HepG2 (cell line): ENCODE data around the gene CTPS2. TPM values are rescaled to one million over a fixed set of nuclear protein-coding genes. Genes with fewer than 3 reads are reported as not detected.

ENCODE experiments used
- ATAC-seq: fragments of 200-7000 bp; cut with Tn5 transposase; 3 replicates; pipeline ENCODE4 v1.9.1; 2020; ENCODE audit warnings: mild to moderate bottlenecking, moderate library complexity
- BruUV-seq: library from RNA; stranded (reverse); fragments of 400-500 nt; replicated peaks from 2 replicates; lab custom pipeline; 2021; lab: Mats Ljungman, UMichigan
- CTCF ChIA-PET: fragments of 300-600 bp; formaldehyde crosslinking; extraction: SDS; loops from one replicate; lab custom pipeline; 2021; ENCODE audit warnings: low total read pairs, inconsistent platforms, low intra/inter-chr PET ratio; lab: Yijun Ruan, JAX
- POLR2A ChIA-PET: fragments of 350-600 bp; sonication (Branson Sonifier 250); formaldehyde crosslinking; loops from one replicate; lab custom pipeline; 2020; ENCODE audit warnings: antibody characterized with exemption, inconsistent platforms; lab: Yijun Ruan, JAX
- DNase-seq: peaks from one replicate; pipeline ENCODE4 v3.0.0-alpha.2; 2015; ENCODE audit warnings: low spot score
- FAIRE-seq: peaks from 3 replicates; lab custom pipeline; 2011; peaks lifted over from hg19 to GRCh38; lab: Jason Lieb, UNC
- H2AFZ ChIP-seq: one replicate; pipeline ENCODE4 v1.6.1; 2011; ENCODE audit warnings: low read length, inconsistent platforms
- H3K27ac ChIP-seq: fragments of 300-600 bp; 3 replicates; pipeline ENCODE4 v1.8.0; 2011; ENCODE audit warnings: mixed run types, mild to moderate bottlenecking, mixed read lengths, low read length, inconsistent platforms; ENCODE audit not compliant: insufficient read depth; ENCODE audit errors: extremely low read length
- H3K27me3 ChIP-seq, 2 experiments: fragments of 200-600 bp in 1 of 2; 2 replicates in 1 of 2; 3 replicates in 1 of 2; pipeline versions ENCODE4 v1.6.0 to v1.8.0; 2011; ENCODE audit warnings: low read length in 2 of 2, mild to moderate bottlenecking in 2 of 2, moderate library complexity in 2 of 2, inconsistent platforms in 1 of 2; ENCODE audit not compliant: insufficient read depth in 2 of 2, control insufficient read depth in 1 of 2
- H3K36me3 ChIP-seq, 2 experiments: fragments of 200-600 bp in 1 of 2; replicated peaks in 1 of 2; 2 replicates in 1 of 2; 3 replicates in 1 of 2; pipeline versions ENCODE4 v1.5.1 to v1.8.0; 2011; ENCODE audit warnings: low read length in 2 of 2, inconsistent platforms in 1 of 2; ENCODE audit not compliant: insufficient read depth in 2 of 2, control insufficient read depth in 1 of 2
- H3K4me1 ChIP-seq: 2 replicates; pipeline ENCODE4 v1.5.1; 2012; ENCODE audit warnings: low read length, inconsistent platforms; ENCODE audit not compliant: insufficient read depth
- H3K4me2 ChIP-seq: 2 replicates; pipeline ENCODE4 v1.6.0; 2011; ENCODE audit warnings: low read depth, low read length, inconsistent platforms
- H3K4me3 ChIP-seq, 3 experiments: fragments of 200-600 bp in 1 of 3; sonication (generic), shearing (Covaris generic) in 1 of 3; replicated peaks in 1 of 3; 2 replicates each; pipeline ENCODE4 v1.5.1; 2011 to 2016; ENCODE audit warnings: low read length in 3 of 3, inconsistent platforms in 2 of 3, low read depth in 2 of 3, mild to moderate bottlenecking in 2 of 3, control low read depth in 1 of 3, mixed read lengths in 1 of 3; ENCODE audit not compliant: insufficient read depth in 1 of 3
- H3K79me2 ChIP-seq: one replicate; pipeline ENCODE4 v1.6.1; 2011; ENCODE audit warnings: low read length, inconsistent platforms; ENCODE audit not compliant: insufficient read depth
- H3K9ac ChIP-seq: 2 replicates; pipeline ENCODE4 v1.6.0; 2011; ENCODE audit warnings: mild to moderate bottlenecking, low read depth, low read length, inconsistent platforms; ENCODE audit not compliant: insufficient read depth
- H3K9me3 ChIP-seq: 2 replicates; pipeline ENCODE4 v1.5.1; 2012; ENCODE audit warnings: mild to moderate bottlenecking, low read length
- H4K20me1 ChIP-seq: 2 replicates; pipeline ENCODE4 v1.6.0; 2011; ENCODE audit warnings: inconsistent platforms, mild to moderate bottlenecking, low read length, moderate library complexity; ENCODE audit not compliant: insufficient read depth
- FOXJ3 ChIP-seq: sonication (generic); formaldehyde crosslinking; IDR thresholded peaks from 2 replicates; pipeline ENCODE4 v1.4.0; 2020; ENCODE audit warnings: missing genetic modification reagents, mild to moderate bottlenecking, borderline replicate concordance
- GABPB1 ChIP-seq: IDR thresholded peaks from 2 replicates; pipeline ENCODE4 v1.6.1; 2016; ENCODE audit warnings: mild to moderate bottlenecking, missing genetic modification reagents, moderate library complexity, missing compliant biosample characterization
- KDM6A ChIP-seq: IDR thresholded peaks from 2 replicates; pipeline ENCODE4 v1.6.1; 2016; ENCODE audit warnings: low read depth
- NCOA2 ChIP-seq: sonication (generic); formaldehyde crosslinking; IDR thresholded peaks from 2 replicates; pipeline ENCODE4 v1.8.0; 2022; ENCODE audit warnings: inconsistent platforms
- NFIB ChIP-seq: sonication (generic); formaldehyde crosslinking; IDR thresholded peaks from 2 replicates; pipeline ENCODE4 v1.9.0; 2021; ENCODE audit warnings: missing genetic modification reagents, mild to moderate bottlenecking, borderline replicate concordance
- RFX3 ChIP-seq: IDR thresholded peaks from 2 replicates; pipeline ENCODE4 v1.6.1; 2016; ENCODE audit warnings: missing biosample characterization, missing genetic modification reagents
- TCF7 ChIP-seq: sonication (generic); IDR thresholded peaks from 2 replicates; pipeline ENCODE4 v1.6.1; 2016; ENCODE audit warnings: antibody characterized with exemption, low read depth
- ZBTB26 ChIP-seq: IDR thresholded peaks from 2 replicates; pipeline ENCODE4 v1.6.1; 2016; ENCODE audit warnings: missing compliant biosample characterization, missing genetic modification reagents, borderline replicate concordance
- ZNF282 ChIP-seq: fragments of 450-650 bp; IDR thresholded peaks from 2 replicates; pipeline ENCODE4 v1.6.1; 2018; ENCODE audit not compliant: partially characterized antibody
- ZNF710 ChIP-seq: sonication (generic); formaldehyde crosslinking; IDR thresholded peaks from 2 replicates; pipeline ENCODE4 v1.5.0; 2020; ENCODE audit warnings: mild to moderate bottlenecking, missing genetic modification reagents, borderline replicate concordance
- WGBS: methylation state at CpG from one replicate; pipeline ENCODE4 v1.1.6; 2017; ENCODE audit warnings: low lambda C conversion rate; 5-methylcytosine and 5-hydroxymethylcytosine counted together
- in situ Hi-C: cut with HindIII; loops from 2 replicates; pipeline ENCODE4 v1.10.0; 2017; ENCODE audit warnings: low pct_unique_long_range_greater_than_20kb; ENCODE audit not compliant: extremely low pct_ligation_motif_present
- intact Hi-C: fragments of 100-400 bp; cut with micrococcal nuclease; formaldehyde crosslinking; loops from one replicate; pipeline ENCODE4 v1.10.0; 2022; ENCODE audit not compliant: unreplicated experiment
- polyA plus RNA-seq, 8 experiments: library from polyadenylated mRNA; depleted of rRNA in 3 of 8; stranded (reverse) in 7 of 8; unstranded in 1 of 8; fragments of >200 nt; fragmentation: Illumina TruSeq in 4 of 8; extraction: Trizol in 4 of 8; gene quantifications; 2 replicates each; pipeline versions ENCODE4 v1.2.1 to v1.2.3, GENCODE V29; 2011 to 2016; ENCODE audit warnings: low read depth in 4 of 8, missing spikeins in 1 of 8, mixed read lengths in 1 of 8; ENCODE audit not compliant: insufficient read depth in 1 of 8
- total RNA-seq, 5 experiments: library from RNA; depleted of rRNA; stranded (reverse); fragments of >200 nt; fragmentation: Illumina TruSeq; extraction: Trizol; gene quantifications; 2 replicates each; pipeline ENCODE4 v1.2.3, GENCODE V29; 2016; ENCODE audit warnings: low read depth in 1 of 5
- TF ChIP-seq, protein P1 (sequence below): sonication (generic); formaldehyde crosslinking; IDR thresholded peaks from 2 replicates; pipeline ENCODE4 v1.4.0; 2020; ENCODE audit warnings: missing genetic modification reagents
- TF ChIP-seq, protein P2 (sequence below): sonication (generic); formaldehyde crosslinking; IDR thresholded peaks from 2 replicates; pipeline ENCODE4 v1.5.1; 2020; ENCODE audit warnings: mild to moderate bottlenecking, missing genetic modification reagents

The CTPS2 gene
- total and polyA plus RNA-seq, 2 of the 13 experiments (the other 11 are each of a cell fraction or from before 2014, with no cell fraction given), result 10.3 to 26.1 TPM

DNA sequence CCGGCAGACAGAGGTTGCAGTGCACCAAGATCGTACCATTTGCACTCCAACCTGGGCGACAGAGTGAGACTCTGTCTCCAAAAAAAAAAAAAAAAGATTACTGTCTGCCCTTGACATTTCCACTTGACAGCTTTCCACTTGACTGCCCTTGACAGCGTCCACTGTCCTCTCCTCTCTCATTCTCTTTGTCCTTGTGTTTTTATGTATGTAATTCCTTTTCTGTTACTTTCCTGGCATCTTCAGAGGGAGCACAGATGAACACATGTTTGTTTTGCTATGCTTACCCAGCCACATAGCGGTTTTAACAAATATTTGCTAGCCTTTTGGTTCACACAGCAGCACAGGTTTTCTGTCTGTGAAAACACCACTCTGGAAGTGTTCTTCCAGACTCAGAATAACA lies 33.2 kb upstream of the CTPS2 start:
- POLR2A ChIA-PET, result interaction anchor here (0.6 to 4.9 kb wide), 4 partner anchors 24 to 33 kb away, joined by 4 to 28 read pairs (median 14); partner anchors contain the start of genes CTPS2 and SYAP1
- peak; percentile 96 for FAIRE-seq
- CTCF ChIA-PET, result no interaction called here
- TF ChIP-seq RFX3 (no peak), FOXJ3 (CRISPR knock-in tag) (no peak), KDM6A (CRISPR knock-in tag) (no peak), ZNF710 (CRISPR knock-in tag) (peak; percentile 99), NFIB (CRISPR knock-in tag) (no peak), NCOA2 (CRISPR knock-in tag) (peak; percentile 55; the same call in 1 of the 2 replicates), ZNF282 (no peak), ZBTB26 (CRISPR knock-in tag) (no peak), GABPB1 (no peak), TCF7 (peak; percentile 42; the same call in 1 of the 2 replicates)
- TF ChIP-seq, protein P1, sequence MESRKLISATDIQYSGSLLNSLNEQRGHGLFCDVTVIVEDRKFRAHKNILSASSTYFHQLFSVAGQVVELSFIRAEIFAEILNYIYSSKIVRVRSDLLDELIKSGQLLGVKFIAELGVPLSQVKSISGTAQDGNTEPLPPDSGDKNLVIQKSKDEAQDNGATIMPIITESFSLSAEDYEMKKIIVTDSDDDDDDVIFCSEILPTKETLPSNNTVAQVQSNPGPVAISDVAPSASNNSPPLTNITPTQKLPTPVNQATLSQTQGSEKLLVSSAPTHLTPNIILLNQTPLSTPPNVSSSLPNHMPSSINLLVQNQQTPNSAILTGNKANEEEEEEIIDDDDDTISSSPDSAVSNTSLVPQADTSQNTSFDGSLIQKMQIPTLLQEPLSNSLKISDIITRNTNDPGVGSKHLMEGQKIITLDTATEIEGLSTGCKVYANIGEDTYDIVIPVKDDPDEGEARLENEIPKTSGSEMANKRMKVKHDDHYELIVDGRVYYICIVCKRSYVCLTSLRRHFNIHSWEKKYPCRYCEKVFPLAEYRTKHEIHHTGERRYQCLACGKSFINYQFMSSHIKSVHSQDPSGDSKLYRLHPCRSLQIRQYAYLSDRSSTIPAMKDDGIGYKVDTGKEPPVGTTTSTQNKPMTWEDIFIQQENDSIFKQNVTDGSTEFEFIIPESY (CRISPR knock-in tag), result peak; percentile 56; the same call in 1 of the 2 replicates
- TF ChIP-seq, protein P2, sequence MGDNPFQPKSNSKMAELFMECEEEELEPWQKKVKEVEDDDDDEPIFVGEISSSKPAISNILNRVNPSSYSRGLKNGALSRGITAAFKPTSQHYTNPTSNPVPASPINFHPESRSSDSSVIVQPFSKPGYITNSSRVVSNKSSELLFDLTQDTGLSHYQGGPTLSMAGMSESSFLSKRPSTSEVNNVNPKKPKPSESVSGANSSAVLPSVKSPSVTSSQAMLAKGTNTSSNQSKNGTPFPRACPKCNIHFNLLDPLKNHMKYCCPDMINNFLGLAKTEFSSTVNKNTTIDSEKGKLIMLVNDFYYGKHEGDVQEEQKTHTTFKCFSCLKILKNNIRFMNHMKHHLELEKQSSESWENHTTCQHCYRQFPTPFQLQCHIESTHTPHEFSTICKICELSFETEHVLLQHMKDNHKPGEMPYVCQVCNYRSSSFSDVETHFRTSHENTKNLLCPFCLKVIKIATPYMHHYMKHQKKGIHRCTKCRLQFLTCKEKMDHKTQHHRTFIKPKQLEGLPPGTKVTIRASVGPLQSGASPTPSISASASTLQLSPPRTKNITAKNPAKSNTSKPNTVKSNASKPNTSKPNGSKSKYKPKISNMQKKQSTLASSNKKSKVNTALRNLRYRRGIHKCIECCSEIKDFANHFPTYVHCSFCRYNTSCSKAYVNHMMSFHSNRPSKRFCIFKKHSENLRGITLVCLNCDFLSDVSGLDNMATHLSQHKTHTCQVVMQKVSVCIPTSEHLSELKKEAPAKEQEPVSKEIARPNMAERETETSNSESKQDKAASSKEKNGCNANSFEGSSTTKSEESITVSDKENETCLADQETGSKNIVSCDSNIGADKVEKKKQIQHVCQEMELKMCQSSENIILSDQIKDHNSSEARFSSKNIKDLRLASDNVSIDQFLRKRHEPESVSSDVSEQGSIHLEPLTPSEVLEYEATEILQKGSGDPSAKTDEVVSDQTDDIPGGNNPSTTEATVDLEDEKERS (CRISPR knock-in tag), result no peak

More for the DNA sequence above, 33.2 kb upstream of the CTPS2 start:
- peak; percentile 73 for DNase-seq
- ATAC-seq, result peak; percentile 87
- Histone ChIP-seq H3K4me2 (peak overlapping the region; percentile 53; the same call in 1 of the 2 replicates), H3K27ac (no peak overlapping the region), H3K79me2 (no peaks in the 10 kb centered on the region), H3K4me3 (no peak overlapping the region), H4K20me1 (peaks cover 5% of the 10 kb centered on the region; the same call in 1 of the 2 replicates), H3K9ac (no peak overlapping the region), H2AFZ (no peak overlapping the region), H3K4me1 (peaks cover 18% of the 10 kb centered on the region), H3K36me3 (peaks cover 0 to 15% of the 10 kb centered on the region in 2 experiments; a peak in 2 of 5 replicates), H3K9me3 (no peaks in the 10 kb centered on the region), H3K27me3 (no peaks in the 10 kb centered on the region)
- WGBS, result 12% methylated on average over 3 of the region's 5 CpGs
- in situ Hi-C loops, result no loop called here
- intact Hi-C loops, result loop anchor here (1.0 kb wide), 1 partner anchor 25 kb away; no protein-coding TSS in a partner anchor
- BruUV-seq, result no TSS peak
